Measurements from ENCODE around the gene CHRD. TPM values are rescaled to one million over a fixed set of nuclear protein-coding genes. Genes with fewer than 3 reads are reported as not detected.
"Not testable (repeated sequence)": the region's sequence is repeated elsewhere in the genome, so short reads cannot be mapped to it uniquely, and the experiment has no call there.

The CHRD gene
- total RNA-seq, 6 donors from 2014 or later = 2.1 to 40.9 (median 4.3) TPM

GRCh38 chr3:184337399-184337714 lies 42.5 kb upstream of the CHRD start, which contains the start of gene FAM131A:
FAM131A (plus strand) TSS chr3:184337600; CDS start chr3:184337631, 31 bp downstream.
- ATAC-seq (ENCODE audit: low FRiP score in 2 of 2) = no peak
- DNase-seq = no peak
- H3K4me1 ChIP-seq = peaks cover 33 to 52% (median 38%) of the 10 kb centered on the region in 4 donors

GRCh38 chr3:184337981-184338380 lies 41.9 kb upstream of the CHRD start:
- Histone ChIP-seq H3K27ac (peak overlapping the region; percentile 11 to 97 (median 94)), H3K4me1 (peaks cover 33 to 52% (median 39%) of the 10 kb centered on the region in 4 donors), H3K36me3 (peaks cover 10 to 40% (median 27%) of the 10 kb centered on the region in 4 donors), H3K9me3 (no peaks in the 10 kb centered on the region), H3K4me3 (peak overlapping the region in 2 of 4 donors; percentile 1 to 10), H3K27me3 (no peaks in the 10 kb centered on the region)
- WGBS, 2 donors = 66 to 72% methylated on average over 7 of the region's 7 CpGs
- ATAC-seq (ENCODE audit: low FRiP score in 2 of 2) (no peak), DNase-seq (no peak)
- no peak for TF ChIP-seq CTCF (IDR thresholded peaks at IDR 0.05)
- TF ChIP-seq POLR2A (IDR thresholded peaks at IDR 0.05) = no peak

More at GRCh38 chr3:184337399-184337714, 42.5 kb upstream of the CHRD start, which contains the start of gene FAM131A:
- no peaks in the 10 kb centered on the region for H3K27me3 ChIP-seq
- WGBS, 2 donors = 73 to 77% methylated on average over 4 to 6 of the region's 6 CpGs
- peak within 1 kb of the TSS; percentile 93 to 97 (median 95) for H3K27ac ChIP-seq
- TF ChIP-seq EP300 (IDR thresholded peaks at IDR 0.05) (no peak), POLR2AphosphoS5 (IDR thresholded peaks at IDR 0.05) (no peak), CTCF (IDR thresholded peaks at IDR 0.05) (no peak), POLR2A (IDR thresholded peaks at IDR 0.05) (no peak)
- peak within 1 kb of the TSS; percentile 67 to 93 (median 87) for H3K4me3 ChIP-seq
- peaks cover 15 to 40% (median 29%) of the 10 kb centered on the region in 4 donors for H3K36me3 ChIP-seq
- no peaks in the 10 kb centered on the region for H3K9me3 ChIP-seq

- peak overlapping the region; percentile 38 to 97 (median 94) for H3K27ac ChIP-seq
- H3K36me3 ChIP-seq = peaks cover 6 to 40% (median 24%) of the 10 kb centered on the region in 4 donors
- H3K4me1 ChIP-seq = peaks cover 33 to 52% (median 39%) of the 10 kb centered on the region in 4 donors
- ATAC-seq (ENCODE audit: low FRiP score in 2 of 2) = peak in 1 of 2 donors; percentile 36
- peak in 1 of 2 donors; percentile 91 for DNase-seq
- no peaks in the 10 kb centered on the region for H3K9me3 ChIP-seq
- peak in 3 of 6 experiments; percentile 8 to 34 (median 20) for TF ChIP-seq CTCF (IDR thresholded peaks at IDR 0.05)
- no peak for TF ChIP-seq POLR2A (IDR thresholded peaks at IDR 0.05)
- no peak for TF ChIP-seq POLR2AphosphoS5 (IDR thresholded peaks at IDR 0.05)
- no peak for TF ChIP-seq EP300 (IDR thresholded peaks at IDR 0.05)
- WGBS, 2 donors = 51 to 76% methylated on average over 5 to 31 of the region's 37 CpGs
- H3K4me3 ChIP-seq = peak overlapping the region in 3 of 4 donors; percentile 1 to 22 (median 11)
- H3K27me3 ChIP-seq = no peaks in the 10 kb centered on the region
Measured at GRCh38 chr3:184338511-184338945, 41.3 kb upstream of the CHRD start.

GRCh38 chr3:184339001-184339400 lies 40.9 kb upstream of the CHRD start:
- H3K27ac ChIP-seq = peak overlapping the region; percentile 18 to 97 (median 67)
- peak overlapping the region in 3 of 4 donors; percentile 1 to 22 (median 11) for H3K4me3 ChIP-seq
- ATAC-seq (ENCODE audit: low FRiP score in 2 of 2) = no peak
- peaks cover 33 to 52% (median 39%) of the 10 kb centered on the region in 4 donors for H3K4me1 ChIP-seq
- no peak for TF ChIP-seq POLR2A (IDR thresholded peaks at IDR 0.05)
- no peak for TF ChIP-seq CTCF (IDR thresholded peaks at IDR 0.05)
- TF ChIP-seq POLR2AphosphoS5 (IDR thresholded peaks at IDR 0.05) = no peak
- no peak for TF ChIP-seq EP300 (IDR thresholded peaks at IDR 0.05)
- no peak for DNase-seq
- no peaks in the 10 kb centered on the region for H3K9me3 ChIP-seq
- H3K36me3 ChIP-seq = peaks cover 6 to 38% (median 22%) of the 10 kb centered on the region in 4 donors
- 68 to 77% methylated on average over 8 of the region's 8 CpGs for WGBS, 2 donors
- no peaks in the 10 kb centered on the region for H3K27me3 ChIP-seq

- not testable (repeated sequence) for DNase-seq; H3K4me3 ChIP-seq; ATAC-seq (ENCODE audit: low FRiP score in 2 of 2); H3K9me3 ChIP-seq; H3K27me3 ChIP-seq; H3K27ac ChIP-seq
- WGBS, 2 donors = 91% methylated on average over 19 of the region's 19 CpGs
- Histone ChIP-seq H3K36me3 (peaks cover 3 to 36% (median 21%) of the 10 kb centered on the region in 4 donors), H3K4me1 (peaks cover 33 to 47% (median 39%) of the 10 kb centered on the region in 4 donors)
Measured at GRCh38 chr3:184339451-184340135, 40.3 kb upstream of the CHRD start.
